Nephron progenitor cell (in vitro differentiated cells): ENCODE results near the gene NECTIN1.

Source experiments
- DNase-seq: peaks from one replicate; pipeline ENCODE4 v3.0.0; 2021
- H3K27ac Mint-ChIP-seq: 2 replicates; pipeline ENCODE4 v1.8.0; 2021; ENCODE audit warnings: mild to moderate bottlenecking, moderate library complexity, mixed read lengths
- H3K27me3 Mint-ChIP-seq: 2 replicates; pipeline ENCODE4 v1.8.0; 2021; ENCODE audit warnings: mild to moderate bottlenecking, low read depth, mixed read lengths; ENCODE audit not compliant: poor library complexity
- H3K36me3 Mint-ChIP-seq: 2 replicates; pipeline ENCODE4 v1.8.0; 2021; ENCODE audit warnings: low read depth, mixed read lengths
- H3K4me1 Mint-ChIP-seq: 2 replicates; pipeline ENCODE4 v1.8.0; 2021; ENCODE audit warnings: mixed read lengths
- H3K4me3 Mint-ChIP-seq: 2 replicates; pipeline ENCODE4 v1.8.0; 2021; ENCODE audit warnings: mild to moderate bottlenecking, moderate library complexity, mixed read lengths
- H3K9me3 Mint-ChIP-seq: 2 replicates; pipeline ENCODE4 v1.8.0; 2021; ENCODE audit warnings: mild to moderate bottlenecking, moderate library complexity, mixed read lengths
- CTCF ChIP-seq: fragments of 200-600 bp; sonication (generic); IDR thresholded peaks from 2 replicates; pipeline ENCODE4 v1.5.0; 2021; ENCODE audit warnings: antibody characterized with exemption

The NECTIN1 gene

DNA sequence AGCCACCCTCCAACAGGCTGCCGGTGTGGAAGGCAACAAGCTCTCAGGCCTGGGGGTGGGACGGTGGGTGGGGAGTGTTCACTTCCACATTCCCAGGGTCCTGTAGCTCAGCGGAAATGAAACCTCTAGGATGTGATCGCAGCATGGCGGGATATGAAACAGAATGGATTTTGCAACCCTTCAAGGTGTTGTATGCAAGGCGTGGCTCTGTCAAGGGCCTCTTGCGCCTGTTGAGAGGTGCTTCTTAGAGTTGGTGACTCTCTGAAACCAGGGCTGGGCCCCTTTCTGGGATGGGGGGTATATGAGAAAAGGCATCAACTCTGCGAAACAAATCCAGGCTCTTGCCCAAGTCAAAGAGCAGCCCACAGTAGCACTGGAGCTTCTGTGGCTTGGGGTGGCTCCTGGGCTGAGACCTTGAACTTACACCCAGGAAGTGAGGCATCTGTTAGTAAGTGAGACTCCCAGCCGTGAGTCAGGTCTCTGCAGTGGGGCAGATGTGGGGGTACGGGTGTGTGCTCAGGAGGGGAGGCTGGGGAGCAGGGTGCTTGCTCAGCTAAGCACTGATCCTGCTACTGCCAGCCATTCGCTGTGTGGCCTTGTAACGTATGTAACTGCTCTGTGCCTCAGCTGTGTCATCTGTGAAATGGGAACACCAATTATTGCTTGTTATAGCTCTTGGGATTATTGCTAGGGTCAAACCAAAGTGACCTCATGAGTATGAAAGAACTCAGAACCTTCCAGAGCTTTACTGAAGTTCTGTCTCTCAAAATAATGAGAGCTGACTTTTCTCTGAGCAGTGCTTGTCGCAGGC, 28.3 kb downstream of the NECTIN1 start:
- Mint-ChIP-seq H3K27me3 (no peaks in the 10 kb centered on the region), H3K4me1 (peaks cover 63% of the 10 kb centered on the region), H3K36me3 (no peaks in the 10 kb centered on the region), H3K4me3 (no peak overlapping the region), H3K9me3 (no peaks in the 10 kb centered on the region), H3K27ac (no peak overlapping the region)
- DNase-seq: no peak
- TF ChIP-seq CTCF: no peak

GRCh38 chr11:119700030-119700429, 29.0 kb downstream of the NECTIN1 start:
- no peak for DNase-seq
- H3K27me3 Mint-ChIP-seq: no peaks in the 10 kb centered on the region
- no peak for TF ChIP-seq CTCF
- no peak overlapping the region for H3K4me3 Mint-ChIP-seq
- H3K4me1 Mint-ChIP-seq: peaks cover 63% of the 10 kb centered on the region
- H3K36me3 Mint-ChIP-seq: no peaks in the 10 kb centered on the region
- no peaks in the 10 kb centered on the region for H3K9me3 Mint-ChIP-seq
- no peak overlapping the region for H3K27ac Mint-ChIP-seq

DNA sequence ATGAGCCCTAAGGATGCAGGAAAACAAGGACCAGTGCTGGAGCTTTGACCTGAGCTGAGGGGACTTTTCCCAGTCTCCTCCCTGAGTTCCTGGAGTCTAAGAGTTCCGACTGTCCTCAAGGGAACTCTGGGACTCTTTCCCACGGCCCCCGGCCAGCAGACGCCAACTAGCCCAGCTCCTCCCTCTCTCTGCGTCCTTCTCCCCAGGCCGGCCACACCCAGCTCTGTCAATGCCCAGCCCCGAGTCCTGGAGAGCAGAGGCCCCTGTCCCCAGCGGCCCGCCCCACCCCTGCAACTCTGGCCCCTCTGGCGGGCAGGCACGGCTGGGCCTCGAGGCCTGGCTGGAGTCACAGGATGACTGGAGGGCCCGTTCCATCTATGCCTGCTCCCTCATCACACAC, 29.8 kb downstream of the NECTIN1 start:
- no peak for DNase-seq
- Mint-ChIP-seq H3K4me3 (no peak overlapping the region), H3K36me3 (no peaks in the 10 kb centered on the region), H3K4me1 (peaks cover 66% of the 10 kb centered on the region), H3K27me3 (peaks cover 3% of the 10 kb centered on the region), H3K27ac (no peak overlapping the region), H3K9me3 (no peaks in the 10 kb centered on the region)
- TF ChIP-seq CTCF: no peak

- peaks cover 7% of the 10 kb centered on the region for H3K27me3 Mint-ChIP-seq
- no peak for DNase-seq
- no peaks in the 10 kb centered on the region for H3K9me3 Mint-ChIP-seq
- H3K4me1 Mint-ChIP-seq: peaks cover 78% of the 10 kb centered on the region
- no peak overlapping the region for H3K4me3 Mint-ChIP-seq
- TF ChIP-seq CTCF: no peak
- H3K27ac Mint-ChIP-seq: no peak overlapping the region
- H3K36me3 Mint-ChIP-seq: no peaks in the 10 kb centered on the region
These were observed 31.1 kb downstream of the NECTIN1 start for GRCh38 chr11:119697882-119698281.

DNA sequence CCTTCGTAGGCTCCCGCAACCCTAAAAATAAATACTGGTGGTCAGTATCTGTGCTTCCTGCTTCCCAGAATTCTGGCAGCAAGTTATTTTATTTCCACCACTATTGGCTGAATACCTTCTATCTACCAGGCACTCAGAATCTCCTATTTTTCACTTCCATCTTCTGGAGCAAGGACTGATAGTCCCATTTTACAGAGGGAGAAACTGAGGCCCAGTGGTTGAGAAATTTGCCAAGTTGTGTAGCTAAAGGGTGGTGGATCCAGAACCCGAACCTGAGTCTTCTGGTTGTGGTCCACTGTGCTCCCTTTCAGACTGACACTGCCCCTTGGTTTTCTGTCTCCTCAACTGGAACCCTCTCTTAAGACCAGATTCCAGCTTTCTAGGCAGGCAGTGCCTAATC, 31.6 kb downstream of the NECTIN1 start:
- Mint-ChIP-seq H3K9me3 (no peaks in the 10 kb centered on the region), H3K4me1 (peaks cover 78% of the 10 kb centered on the region), H3K27ac (no peak overlapping the region), H3K27me3 (peaks cover 8% of the 10 kb centered on the region), H3K4me3 (no peak overlapping the region), H3K36me3 (no peaks in the 10 kb centered on the region)
- no peak for TF ChIP-seq CTCF
- DNase-seq: no peak
